ENCODE measurements around the gene WNT2B.

WNT2B gene

GRCh38 chr1:112466078-112466660, 42.6 kb upstream of the WNT2B start (continued):
- TF ChIP-seq PRDM2 (tag by site-specific recombination; IDR thresholded peaks at IDR 0.05; ENCODE audit: borderline replicate concordance) (no peak), ZNF692 (tag by site-specific recombination; IDR thresholded peaks at IDR 0.05) (peak; percentile 99), ZNF394 (tag by site-specific recombination; IDR thresholded peaks at IDR 0.05; ENCODE audit: borderline replicate concordance) (peak; percentile 55; the same call in 1 of the 2 replicates), ZNF610 (tag by site-specific recombination; IDR thresholded peaks at IDR 0.05; ENCODE audit: borderline replicate concordance) (peak; percentile 68; the same call in 1 of the 2 replicates), ZNF704 (tag by site-specific recombination; IDR thresholded peaks at IDR 0.05) (no peak), SP2 (tag by site-specific recombination; IDR thresholded peaks at IDR 0.05) (no peak), ZSCAN16 (tag by site-specific recombination; IDR thresholded peaks at IDR 0.05) (no peak), ZNF473 (tag by site-specific recombination; IDR thresholded peaks at IDR 0.05) (no peak), SCRT1 (tag by site-specific recombination; IDR thresholded peaks at IDR 0.05; ENCODE audit: borderline replicate concordance) (no peak), ZNF518A (tag by site-specific recombination; conservative IDR thresholded peaks at IDR 0.05; ENCODE audit: low read depth) (no peak), ZNF2 (tag by site-specific recombination; IDR thresholded peaks at IDR 0.05) (peak; percentile 65; the same call in 1 of the 2 replicates), ZNF138 (tag by site-specific recombination; IDR thresholded peaks at IDR 0.05; ENCODE audit: borderline replicate concordance) (no peak), ZNF155 (tag by site-specific recombination; IDR thresholded peaks at IDR 0.05) (no peak), ZNF292 (tag by site-specific recombination; IDR thresholded peaks at IDR 0.05; ENCODE audit: borderline replicate concordance, low read depth) (no peak), ZNF624 (tag by site-specific recombination; IDR thresholded peaks at IDR 0.05) (no peak), PATZ1 (tag by site-specific recombination; IDR thresholded peaks at IDR 0.05) (peak; percentile 29; the same call in 1 of the 2 replicates), ZNF16 (tag by site-specific recombination; IDR thresholded peaks at IDR 0.05; ENCODE audit: low read depth) (no peak), ZNF366 (tag by site-specific recombination; conservative IDR thresholded peaks at IDR 0.05) (no peak), ZNF239 (tag by site-specific recombination; IDR thresholded peaks at IDR 0.05) (no peak), ZNF211 (tag by site-specific recombination; IDR thresholded peaks at IDR 0.05; ENCODE audit: low read depth) (no peak), HOXC10 (CRISPR knock-in tag; IDR thresholded peaks at IDR 0.05) (no peak), MYNN (tag by site-specific recombination; IDR thresholded peaks at IDR 0.05; ENCODE audit: borderline replicate concordance) (no peak), ZBTB6 (tag by site-specific recombination; IDR thresholded peaks at IDR 0.05) (no peak)
